Measurements from ENCODE around the gene CDH13.

- TF ChIP-seq CTCF (IDR thresholded peaks at IDR 0.05; ENCODE audit: extremely low read depth in 1 of 2, insufficient read depth in 1 of 2, low read depth in 1 of 2, low read length in 2 of 2) (no peak), MAX (IDR thresholded peaks at IDR 0.05; ENCODE audit: insufficient read depth, insufficient read length) (no peak), EZH2 (IDR thresholded peaks at IDR 0.05; ENCODE audit: borderline replicate concordance, low read depth, low read length, severe bottlenecking) (no peak), POLR2A (IDR thresholded peaks at IDR 0.05; ENCODE audit: low read depth, low read length) (no peak), POLR2AphosphoS5 (IDR thresholded peaks at IDR 0.05; ENCODE audit: insufficient read depth, low read depth, low read length) (no peak), MYC (IDR thresholded peaks at IDR 0.05; ENCODE audit: low read depth, low read length) (no peak)
Measured at GRCh38 chr16:82796047-82796446, 169.3 kb downstream of the CDH13 start.

Measured in endothelial cell of umbilical vein (primary cell).